Measurements from ENCODE around the gene RNF187.

The RNF187 gene

DNA sequence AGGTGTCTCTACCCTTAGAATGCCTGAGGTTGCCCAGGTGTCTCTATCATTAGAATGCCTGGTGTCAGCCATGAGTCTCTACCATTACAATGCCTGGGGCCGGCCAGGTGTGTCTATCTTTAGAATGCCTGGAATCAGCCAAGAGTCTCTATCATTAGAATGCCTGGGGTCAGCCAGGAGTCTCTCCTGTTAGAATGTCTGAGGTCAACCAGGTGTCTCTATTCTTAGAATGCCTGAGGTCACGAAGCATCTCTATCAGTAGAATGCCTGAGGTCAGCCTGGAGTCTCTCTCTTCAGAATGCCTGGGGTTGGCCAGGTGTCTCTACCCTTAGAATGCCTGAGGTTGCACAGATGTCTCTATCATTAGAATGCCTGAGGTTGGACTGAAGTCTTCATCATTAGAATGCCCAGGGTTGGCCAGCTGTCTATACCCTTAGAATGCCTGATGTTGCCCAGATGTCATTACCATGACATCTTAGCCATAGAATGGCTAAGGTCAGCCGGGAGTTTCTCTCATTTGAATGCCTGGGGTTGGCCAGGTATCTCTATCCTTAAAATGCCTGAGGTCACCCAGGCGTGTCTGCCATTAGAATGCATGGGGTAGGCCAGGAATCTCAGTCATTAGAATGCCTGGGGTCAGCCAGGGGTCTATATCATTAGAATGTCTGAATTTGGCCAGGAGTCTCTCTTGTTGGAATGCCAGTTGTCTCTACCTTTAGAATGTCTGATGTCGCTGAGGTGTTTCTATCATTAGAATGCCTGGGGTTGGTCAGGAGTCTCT, 44.0 kb downstream of the RNF187 start:
- Mint-ChIP-seq H3K9me3 (peaks cover 7 to 16% of the 10 kb centered on the region in 2 donors), H3K27ac (no peak overlapping the region), H3K27me3 (peaks cover 96% of the 10 kb centered on the region), H3K4me1 (no peaks in the 10 kb centered on the region), H3K4me3 (no peak overlapping the region)
- DNase-seq (no peak), ATAC-seq (no peak)

DNA sequence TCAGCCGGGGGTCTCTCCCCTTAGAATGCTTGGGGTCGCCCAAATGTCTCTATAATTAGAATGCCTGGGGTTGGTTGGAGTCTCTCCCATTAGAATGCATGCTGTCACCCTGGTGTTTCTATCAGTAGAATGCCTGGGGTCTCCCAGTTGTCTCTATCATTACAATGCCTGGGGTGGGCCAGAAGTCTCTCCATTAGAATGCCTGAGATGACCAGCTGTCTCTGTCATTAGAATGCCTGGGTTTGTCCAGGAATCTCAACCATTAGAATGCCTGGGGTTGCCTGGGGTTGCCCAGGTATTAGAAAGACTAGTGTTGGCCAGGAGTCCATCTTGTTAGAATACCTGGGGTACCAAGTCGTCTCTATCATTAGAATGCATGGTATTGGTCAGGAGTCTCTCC, 51.6 kb downstream of the RNF187 start:
- Mint-ChIP-seq H3K27me3 (peaks cover 97% of the 10 kb centered on the region), H3K4me3 (no peak overlapping the region), H3K9me3 (peaks cover 7 to 32% of the 10 kb centered on the region in 2 donors), H3K4me1 (no peaks in the 10 kb centered on the region), H3K27ac (no peak overlapping the region)
- DNase-seq = no peak
- ATAC-seq = no peak

DNA sequence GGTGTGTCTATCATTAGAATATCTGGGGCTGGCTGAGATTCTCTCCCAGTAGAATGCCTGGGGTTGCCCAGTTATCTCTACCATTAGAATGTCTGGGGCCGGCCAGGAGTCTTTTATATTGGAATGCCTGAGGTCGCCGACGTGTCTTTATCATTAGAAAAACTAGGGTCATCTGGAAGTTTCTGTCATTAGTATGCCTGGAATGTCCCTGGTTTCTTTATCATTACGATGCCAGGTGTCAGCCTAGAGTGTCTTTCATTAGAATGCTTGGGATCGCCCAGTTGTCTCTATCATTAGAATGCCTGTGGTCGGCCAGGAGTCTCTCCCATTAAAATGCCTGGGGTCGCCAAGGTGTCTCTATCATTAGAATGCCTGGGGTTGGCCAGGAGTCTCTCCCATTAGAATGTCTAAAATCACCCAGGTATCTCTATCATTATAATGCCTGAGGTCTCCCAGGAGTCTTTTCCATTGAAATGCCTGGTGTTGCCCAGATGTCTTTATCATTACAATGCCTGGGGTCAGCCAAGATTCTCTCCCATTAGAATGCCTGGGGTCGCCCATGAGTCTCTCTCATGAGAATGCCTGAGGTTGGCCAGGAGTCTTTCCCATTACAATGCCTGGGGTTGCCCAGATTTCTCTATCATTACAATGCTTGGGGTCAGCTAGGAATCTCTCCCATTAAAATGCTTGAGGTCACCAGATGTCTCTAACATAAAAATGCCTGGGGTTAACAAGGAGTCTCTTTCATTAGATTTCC, 53.2 kb downstream of the RNF187 start:
- DNase-seq (no peak), ATAC-seq (no peak)
- Mint-ChIP-seq H3K27ac (no peak overlapping the region), H3K27me3 (peaks cover 94% of the 10 kb centered on the region), H3K9me3 (peaks cover 7 to 32% of the 10 kb centered on the region in 2 donors), H3K4me3 (no peak overlapping the region), H3K4me1 (no peaks in the 10 kb centered on the region)

DNA sequence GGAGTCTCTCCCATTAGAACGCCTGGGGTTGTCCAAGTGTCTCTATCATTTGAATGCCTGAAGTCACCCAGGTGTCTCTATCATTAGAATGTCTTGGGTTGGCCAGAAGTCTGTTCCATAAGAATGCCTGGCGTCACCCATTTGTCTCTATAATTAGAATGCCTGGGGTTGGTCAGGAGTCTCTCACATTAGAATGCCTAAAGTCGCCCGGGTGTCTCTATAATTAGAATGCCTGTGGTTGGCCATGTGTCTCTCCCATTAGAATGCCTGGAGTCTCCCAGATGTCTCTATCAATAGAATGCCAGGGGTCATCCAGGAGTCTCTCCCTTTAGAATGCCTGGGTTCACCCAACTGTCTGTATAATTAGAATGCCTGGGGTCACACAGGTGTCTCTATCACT, 54.5 kb downstream of the RNF187 start:
- peaks cover 93% of the 10 kb centered on the region for H3K27me3 Mint-ChIP-seq
- DNase-seq (no peak), ATAC-seq (no peak)
- no peaks in the 10 kb centered on the region for H3K4me1 Mint-ChIP-seq
- H3K4me3 Mint-ChIP-seq = no peak overlapping the region
- no peak overlapping the region for H3K27ac Mint-ChIP-seq
- peaks cover 0 to 21% of the 10 kb centered on the region in 2 donors for H3K9me3 Mint-ChIP-seq

DNA sequence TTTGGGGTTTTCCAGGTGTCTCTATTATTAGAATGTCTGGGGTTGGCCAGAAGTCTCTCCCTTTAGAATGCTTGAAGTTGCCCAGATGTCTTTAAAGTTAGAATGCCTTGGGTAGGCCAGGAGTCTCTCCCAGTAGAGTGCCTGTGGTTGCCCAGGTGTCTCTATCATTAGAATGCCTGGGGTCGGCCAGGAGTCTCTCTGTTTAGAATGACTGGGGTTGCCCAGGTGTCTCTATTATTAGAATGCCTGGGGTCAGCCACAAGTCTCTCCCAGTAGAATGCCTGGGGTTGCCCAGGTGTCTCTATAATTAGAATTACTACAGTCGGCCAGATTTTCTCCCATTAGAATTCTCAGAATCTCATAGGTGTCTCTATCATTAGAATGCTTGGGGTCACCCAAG, 55.2 kb downstream of the RNF187 start:
- H3K9me3 Mint-ChIP-seq = peaks cover 0 to 14% of the 10 kb centered on the region in 2 donors
- ATAC-seq (no peak), DNase-seq (no peak)
- no peak overlapping the region for H3K4me3 Mint-ChIP-seq
- H3K27ac Mint-ChIP-seq = no peak overlapping the region
- peaks cover 93% of the 10 kb centered on the region for H3K27me3 Mint-ChIP-seq
- no peaks in the 10 kb centered on the region for H3K4me1 Mint-ChIP-seq

DNA sequence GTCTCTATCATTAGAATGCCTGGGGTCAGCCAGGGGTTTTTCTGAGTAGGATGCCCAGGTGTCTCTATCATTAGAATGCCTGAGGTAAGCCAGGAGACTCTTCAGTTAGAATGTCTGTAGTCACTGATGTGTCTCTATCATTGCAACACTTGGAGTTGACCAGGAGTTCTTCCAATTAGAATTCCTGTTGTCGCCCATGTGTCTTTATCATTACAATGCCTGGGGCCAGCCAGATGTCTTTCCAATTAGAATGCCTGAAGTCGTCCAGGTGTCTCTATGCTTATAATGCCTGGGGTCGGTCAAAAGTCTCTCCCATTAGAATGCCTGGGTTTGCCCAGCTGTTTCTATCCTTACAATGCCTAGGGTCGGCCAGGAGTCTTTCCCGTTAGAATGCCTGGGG, 55.8 kb downstream of the RNF187 start:
- ATAC-seq (no peak), DNase-seq (no peak)
- peaks cover 0 to 11% of the 10 kb centered on the region in 2 donors for H3K9me3 Mint-ChIP-seq
- no peak overlapping the region for H3K27ac Mint-ChIP-seq
- no peaks in the 10 kb centered on the region for H3K4me1 Mint-ChIP-seq
- peaks cover 93% of the 10 kb centered on the region for H3K27me3 Mint-ChIP-seq
- no peak overlapping the region for H3K4me3 Mint-ChIP-seq

DNA sequence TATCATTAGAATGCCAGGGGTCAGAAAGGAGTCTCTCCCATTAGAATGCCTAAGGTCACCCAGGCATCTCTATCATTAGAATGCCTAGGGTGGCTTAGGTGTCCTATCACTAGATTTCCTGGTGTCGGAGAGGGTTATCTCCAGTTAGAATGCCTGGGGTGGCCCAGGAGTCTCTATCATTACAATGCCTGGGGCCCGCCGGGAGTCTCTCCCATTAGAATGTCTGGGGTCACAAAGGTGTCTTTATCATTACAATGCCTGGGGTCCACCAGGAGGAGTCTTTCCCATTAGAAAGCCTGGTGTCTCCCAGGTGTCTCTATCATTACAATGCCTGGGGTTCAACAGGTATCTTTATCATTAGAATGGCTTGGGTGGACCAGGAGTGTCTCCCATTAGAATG, 56.2 kb downstream of the RNF187 start:
- ATAC-seq = no peak
- Mint-ChIP-seq H3K9me3 (peaks cover 0 to 7% of the 10 kb centered on the region in 2 donors), H3K27me3 (peaks cover 93% of the 10 kb centered on the region), H3K4me3 (no peak overlapping the region), H3K27ac (no peak overlapping the region), H3K4me1 (no peaks in the 10 kb centered on the region)
- no peak for DNase-seq

DNA sequence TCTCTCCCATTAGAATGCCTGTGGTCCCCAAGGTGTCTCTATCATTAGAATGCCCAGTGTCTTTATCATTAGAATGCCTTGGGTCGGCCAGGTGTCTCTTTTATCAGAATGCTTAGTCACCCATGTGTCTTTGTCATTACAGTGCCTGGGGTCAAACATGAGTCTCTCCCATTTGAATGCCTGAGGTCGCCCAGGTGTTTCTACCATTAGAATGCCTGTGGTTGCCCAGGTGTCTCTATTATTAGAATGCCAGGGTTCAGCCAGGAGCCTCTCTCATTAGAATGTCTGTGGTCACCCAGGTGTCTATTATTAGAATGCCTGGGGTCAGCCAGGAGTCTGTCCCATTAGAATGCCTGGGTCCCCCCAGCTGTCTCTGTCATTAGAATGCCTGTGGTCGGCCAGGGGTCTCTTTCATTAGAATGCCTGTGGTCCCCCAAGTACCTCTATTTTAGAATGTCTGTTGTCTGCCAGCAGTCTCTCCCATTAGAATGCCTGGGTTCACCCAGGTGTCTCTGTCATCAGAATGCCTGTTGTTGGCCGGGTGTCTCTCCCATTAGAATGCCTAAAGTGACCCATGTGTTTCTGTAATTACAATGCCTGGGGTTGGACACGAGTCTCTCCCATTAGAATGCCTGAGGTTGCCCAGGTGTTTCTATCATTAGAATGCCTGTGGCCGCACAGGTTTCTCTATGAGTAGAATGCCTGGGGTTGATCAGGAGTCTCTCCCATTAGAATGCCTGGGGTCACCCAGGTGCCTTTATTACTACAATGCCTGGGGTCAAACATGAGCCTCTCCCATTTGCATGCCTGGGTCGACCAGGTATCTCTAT, 57.1 kb downstream of the RNF187 start:
- Mint-ChIP-seq H3K9me3 (no peaks in the 10 kb centered on the region), H3K4me1 (no peaks in the 10 kb centered on the region), H3K27ac (no peak overlapping the region), H3K27me3 (peaks cover 96% of the 10 kb centered on the region), H3K4me3 (no peak overlapping the region)
- no peak for ATAC-seq
- DNase-seq = no peak

DNA sequence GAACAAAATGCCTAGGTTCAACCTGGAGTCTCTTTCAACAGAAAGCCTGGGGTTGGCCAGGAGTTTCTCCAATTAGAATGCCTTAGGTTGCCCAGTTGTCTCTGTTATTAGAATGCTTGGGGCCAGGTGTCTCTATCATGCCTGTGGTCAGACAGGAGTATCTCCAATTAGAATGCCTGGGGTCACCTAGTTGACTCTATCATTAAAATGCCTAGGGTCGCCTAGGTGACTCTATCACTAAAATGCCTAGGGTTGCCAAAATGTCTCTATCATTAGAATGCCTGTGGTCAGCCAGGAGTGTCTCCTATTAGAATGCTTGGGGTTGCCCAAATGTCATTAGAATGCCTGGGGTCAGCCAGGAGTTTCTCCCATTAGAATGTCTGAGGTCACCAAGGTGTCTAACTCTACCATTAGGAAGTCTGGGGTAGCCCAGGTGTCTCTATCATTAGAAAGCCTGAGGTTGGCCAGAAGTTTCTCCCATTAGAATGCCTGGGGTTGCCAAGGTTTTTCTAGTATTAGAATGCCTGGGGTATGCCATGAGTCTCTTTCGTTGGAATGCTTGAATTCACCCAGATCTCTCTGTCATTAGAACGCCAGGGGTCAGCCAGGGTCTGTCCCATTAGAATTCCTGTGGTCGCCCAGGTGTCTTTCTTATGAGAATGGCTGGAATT, 57.9 kb downstream of the RNF187 start:
- no peaks in the 10 kb centered on the region for H3K9me3 Mint-ChIP-seq
- no peak overlapping the region for H3K4me3 Mint-ChIP-seq
- ATAC-seq (no peak), DNase-seq (no peak)
- H3K27ac Mint-ChIP-seq = no peak overlapping the region
- H3K4me1 Mint-ChIP-seq = no peaks in the 10 kb centered on the region
- peaks cover 96% of the 10 kb centered on the region for H3K27me3 Mint-ChIP-seq

Measured in stimulated activated naive CD8-positive, alpha-beta T cell treated with anti-CD3 and anti-CD28 coated beads, Interleukin-15, amount 100 ng/mL, for 72 hours (primary cell).